KOPT-K1 (cell line): ENCODE data around the gene TMPRSS13.
"Not testable (repeated sequence)": the region's sequence is repeated elsewhere in the genome, so short reads cannot be mapped to it uniquely, and the experiment has no call there.

Source experiments
- H3K27ac ChIP-seq: fragments of 200-600 bp; sonication (generic); 2 replicates; pipeline ENCODE4 v1.5.1; 2016; ENCODE audit warnings: antibody characterized with exemption, mild to moderate bottlenecking, low read depth, low read length; ENCODE audit not compliant: poor library complexity, severe bottlenecking
- H3K36me3 ChIP-seq: fragments of 200-600 bp; sonication (generic); 2 replicates; pipeline ENCODE4 v1.5.1; 2017; ENCODE audit warnings: antibody characterized with exemption, mild to moderate bottlenecking, low read length, moderate library complexity; ENCODE audit not compliant: insufficient read depth
- H3K9me3 ChIP-seq: fragments of 200-600 bp; sonication (generic); 2 replicates; pipeline ENCODE4 v1.5.1; 2017; ENCODE audit warnings: antibody characterized with exemption, low read length, mild to moderate bottlenecking; ENCODE audit not compliant: insufficient read depth, poor library complexity, severe bottlenecking

The TMPRSS13 gene

GRCh38 chr11:117872420-117872961, 56.7 kb downstream of the TMPRSS13 start:
- no peak overlapping the region for H3K27ac ChIP-seq
- no peaks in the 10 kb centered on the region for H3K9me3 ChIP-seq
- no peaks in the 10 kb centered on the region for H3K36me3 ChIP-seq

GRCh38 chr11:117871784-117872183, 57.4 kb downstream of the TMPRSS13 start:
- H3K9me3 ChIP-seq, result no peaks in the 10 kb centered on the region
- no peaks in the 10 kb centered on the region for H3K36me3 ChIP-seq
- no peak overlapping the region for H3K27ac ChIP-seq

- H3K27ac ChIP-seq, result no peak overlapping the region
- no peaks in the 10 kb centered on the region for H3K9me3 ChIP-seq
- H3K36me3 ChIP-seq, result no peaks in the 10 kb centered on the region
These were observed 58.0 kb downstream of the TMPRSS13 start for GRCh38 chr11:117871160-117871559.

GRCh38 chr11:117870103-117870952, 58.9 kb downstream of the TMPRSS13 start:
- Histone ChIP-seq H3K27ac (peak overlapping the region; percentile 54), H3K9me3 (no peaks in the 10 kb centered on the region), H3K36me3 (no peaks in the 10 kb centered on the region)

- Histone ChIP-seq H3K9me3 (no peaks in the 10 kb centered on the region), H3K27ac (peak overlapping the region; percentile 54), H3K36me3 (no peaks in the 10 kb centered on the region)
These were observed 59.6 kb downstream of the TMPRSS13 start for GRCh38 chr11:117869604-117870003.

- Histone ChIP-seq H3K9me3 (no peaks in the 10 kb centered on the region), H3K27ac (no peak overlapping the region), H3K36me3 (no peaks in the 10 kb centered on the region)
These were observed 60.2 kb downstream of the TMPRSS13 start for GRCh38 chr11:117868815-117869561.

GRCh38 chr11:117868088-117868487, 61.1 kb downstream of the TMPRSS13 start:
- Histone ChIP-seq H3K36me3 (no peaks in the 10 kb centered on the region), H3K9me3 (no peaks in the 10 kb centered on the region), H3K27ac (no peak overlapping the region)

- no peak overlapping the region for H3K27ac ChIP-seq
- no peaks in the 10 kb centered on the region for H3K9me3 ChIP-seq
- no peaks in the 10 kb centered on the region for H3K36me3 ChIP-seq
These were observed 62.7 kb downstream of the TMPRSS13 start for GRCh38 chr11:117866526-117866925.

GRCh38 chr11:117865546-117865945, 63.7 kb downstream of the TMPRSS13 start:
- not testable (repeated sequence) for H3K27ac ChIP-seq, H3K9me3 ChIP-seq, H3K36me3 ChIP-seq

- H3K36me3 ChIP-seq, result no peaks in the 10 kb centered on the region
These were observed 65.8 kb downstream of the TMPRSS13 start for GRCh38 chr11:117863383-117863782.

GRCh38 chr11:117862753-117863152, 66.4 kb downstream of the TMPRSS13 start:
- Histone ChIP-seq H3K9me3 (no peaks in the 10 kb centered on the region), H3K36me3 (no peaks in the 10 kb centered on the region), H3K27ac (no peak overlapping the region)

More at GRCh38 chr11:117863383-117863782, 65.8 kb downstream of the TMPRSS13 start:
- H3K9me3 ChIP-seq, result no peaks in the 10 kb centered on the region
- no peak overlapping the region for H3K27ac ChIP-seq

- Histone ChIP-seq H3K9me3 (no peaks in the 10 kb centered on the region), H3K36me3 (no peaks in the 10 kb centered on the region), H3K27ac (no peak overlapping the region)
These were observed 67.0 kb downstream of the TMPRSS13 start for GRCh38 chr11:117862019-117862725.

GRCh38 chr11:117861151-117862018, 67.8 kb downstream of the TMPRSS13 start:
- Histone ChIP-seq H3K9me3 (no peaks in the 10 kb centered on the region), H3K27ac (no peak overlapping the region), H3K36me3 (no peaks in the 10 kb centered on the region)

- no peak overlapping the region for H3K27ac ChIP-seq
These were observed 69.1 kb downstream of the TMPRSS13 start for GRCh38 chr11:117860139-117860538.

More at GRCh38 chr11:117860139-117860538, 69.1 kb downstream of the TMPRSS13 start:
- H3K36me3 ChIP-seq, result no peaks in the 10 kb centered on the region
- no peaks in the 10 kb centered on the region for H3K9me3 ChIP-seq
